HG03460 (cell line): Measurements from ENCODE around the gene AATF.
A peak's percentile ranks its signal among the peaks of the same experiment; 100 is the strongest.

Experiments used
- ATAC-seq: cut with Tn5 transposase; IDR thresholded peaks from one replicate; pipeline ENCODE4 v1.9.1; 2021; ENCODE audit not compliant: unreplicated experiment

Gene AATF

GRCh38 chr17:36941265-36942010 is 7.3 kb upstream of the AATF start:
- no peak for ATAC-seq

- no peak for ATAC-seq
Observed at GRCh38 chr17:36942019-36942599, 6.6 kb upstream of the AATF start.

GRCh38 chr17:36942631-36943125 is 6.1 kb upstream of the AATF start:
- no peak for ATAC-seq

- no peak for ATAC-seq
Observed at GRCh38 chr17:36943250-36944191, 5.2 kb upstream of the AATF start.

GRCh38 chr17:36944553-36944952 is 4.2 kb upstream of the AATF start:
- ATAC-seq, result no peak

- ATAC-seq, result no peak
Observed at GRCh38 chr17:36945140-36945539, 3.6 kb upstream of the AATF start.

- ATAC-seq, result no peak
Observed at GRCh38 chr17:36945959-36946725, 2.6 kb upstream of the AATF start.

GRCh38 chr17:36946726-36947091 is 2.0 kb upstream of the AATF start:
- no peak for ATAC-seq

- ATAC-seq, result peak; percentile 20
Observed at GRCh38 chr17:36947922-36948716, 635 bp upstream of the AATF start.

- no peak for ATAC-seq
Observed at GRCh38 chr17:36949461-36949927, 740 bp downstream of the AATF start.

- no peak for ATAC-seq
Observed at GRCh38 chr17:36950027-36950426, 1.3 kb downstream of the AATF start.

GRCh38 chr17:36951084-36951789 is 2.5 kb downstream of the AATF start:
- ATAC-seq, result no peak

- no peak for ATAC-seq
Observed at GRCh38 chr17:36971508-36971907, 22.8 kb downstream of the AATF start.

GRCh38 chr17:36972186-36972700 is 23.5 kb downstream of the AATF start:
- no peak for ATAC-seq

- ATAC-seq, result no peak
Observed at GRCh38 chr17:36972905-36973304, 24.2 kb downstream of the AATF start.

GRCh38 chr17:36975922-36976515 is 27.3 kb downstream of the AATF start:
- ATAC-seq, result no peak

- ATAC-seq, result no peak
Observed at GRCh38 chr17:36977066-36977465, 28.3 kb downstream of the AATF start.

- ATAC-seq, result no peak
Observed at GRCh38 chr17:36977568-36977967, 28.8 kb downstream of the AATF start.
